Vagina (tissue), 2 donors: ENCODE measurements around the gene USP49.

ENCODE experiments used
- POLR2A ChIP-seq, 2 donors: fragments of 450-650 bp; IDR thresholded peaks; one replicate each; pipeline ENCODE4 v1.6.1; 2017; ENCODE audit warnings: antibody characterized with exemption in 2 of 2, mild to moderate bottlenecking in 2 of 2, moderate library complexity in 2 of 2
- POLR2AphosphoS5 ChIP-seq, 2 donors: sonication (generic); formaldehyde crosslinking; IDR thresholded peaks; one replicate each; pipeline ENCODE4 v1.9.0; 2017; ENCODE audit warnings: antibody characterized with exemption in 2 of 2, mild to moderate bottlenecking in 2 of 2, low read depth in 1 of 2; ENCODE audit not compliant: insufficient read depth in 1 of 2
- TF ChIP-seq, protein P1 (sequence below), 3 experiments: fragments of 450-650 bp in 2 of 3; fragments of 200-600 bp in 1 of 3; sonication (generic) in 1 of 3; IDR thresholded peaks; one replicate each; pipeline ENCODE4 v1.5.1; 2017 to 2019; ENCODE audit warnings: antibody characterized with exemption in 3 of 3, mild to moderate bottlenecking in 2 of 3, moderate library complexity in 2 of 3

DNA sequence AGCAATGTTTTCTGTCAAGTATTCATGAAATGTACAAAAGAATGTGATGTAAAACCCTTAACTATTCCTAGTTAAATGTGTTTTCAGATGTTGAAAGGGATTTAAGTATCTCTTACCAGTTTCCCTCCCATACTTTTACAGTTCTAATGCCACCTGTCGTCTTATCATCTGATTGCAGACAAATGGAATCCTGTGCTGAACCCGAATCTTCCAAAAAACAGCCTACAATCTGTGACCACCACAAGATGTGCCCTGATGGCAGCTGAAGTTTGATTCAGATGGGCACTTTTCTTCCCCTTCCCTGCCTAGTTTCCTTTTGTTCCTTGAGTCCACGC, 105.8 kb downstream of the USP49 start:
- TF ChIP-seq, protein P1, sequence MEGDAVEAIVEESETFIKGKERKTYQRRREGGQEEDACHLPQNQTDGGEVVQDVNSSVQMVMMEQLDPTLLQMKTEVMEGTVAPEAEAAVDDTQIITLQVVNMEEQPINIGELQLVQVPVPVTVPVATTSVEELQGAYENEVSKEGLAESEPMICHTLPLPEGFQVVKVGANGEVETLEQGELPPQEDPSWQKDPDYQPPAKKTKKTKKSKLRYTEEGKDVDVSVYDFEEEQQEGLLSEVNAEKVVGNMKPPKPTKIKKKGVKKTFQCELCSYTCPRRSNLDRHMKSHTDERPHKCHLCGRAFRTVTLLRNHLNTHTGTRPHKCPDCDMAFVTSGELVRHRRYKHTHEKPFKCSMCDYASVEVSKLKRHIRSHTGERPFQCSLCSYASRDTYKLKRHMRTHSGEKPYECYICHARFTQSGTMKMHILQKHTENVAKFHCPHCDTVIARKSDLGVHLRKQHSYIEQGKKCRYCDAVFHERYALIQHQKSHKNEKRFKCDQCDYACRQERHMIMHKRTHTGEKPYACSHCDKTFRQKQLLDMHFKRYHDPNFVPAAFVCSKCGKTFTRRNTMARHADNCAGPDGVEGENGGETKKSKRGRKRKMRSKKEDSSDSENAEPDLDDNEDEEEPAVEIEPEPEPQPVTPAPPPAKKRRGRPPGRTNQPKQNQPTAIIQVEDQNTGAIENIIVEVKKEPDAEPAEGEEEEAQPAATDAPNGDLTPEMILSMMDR (IDR thresholded peaks at IDR 0.05): no peak
- TF ChIP-seq POLR2A (IDR thresholded peaks at IDR 0.05) (no peak), POLR2AphosphoS5 (IDR thresholded peaks at IDR 0.05; ENCODE audit: insufficient read depth in 1 of 2, low read depth in 1 of 2) (no peak)
